HG03135 (cell line): ENCODE measurements around the gene EID2B.

ENCODE experiments used
- ATAC-seq: cut with Tn5 transposase; IDR thresholded peaks from one replicate; pipeline ENCODE4 v1.9.1; 2021; ENCODE audit warnings: mild to moderate bottlenecking, moderate library complexity; ENCODE audit not compliant: unreplicated experiment

The EID2B gene

GRCh38 chr19:39533003-39533512 is 406 bp upstream of the EID2B start:
- no peak for ATAC-seq

GRCh38 chr19:39531834-39532232 is 819 bp downstream of the EID2B start:
- ATAC-seq: no peak

GRCh38 chr19:39525205-39525604 is 7.4 kb downstream of the EID2B start:
- ATAC-seq: no peak

GRCh38 chr19:39524495-39524894 is 8.2 kb downstream of the EID2B start:
- no peak for ATAC-seq

GRCh38 chr19:39520541-39521484 is 11.8 kb downstream of the EID2B start:
- ATAC-seq: no peak

GRCh38 chr19:39518975-39519374 is 13.7 kb downstream of the EID2B start:
- no peak for ATAC-seq

- no peak for ATAC-seq
Measured at GRCh38 chr19:39518458-39518857, 14.2 kb downstream of the EID2B start.

GRCh38 chr19:39517432-39517831 is 15.2 kb downstream of the EID2B start:
- ATAC-seq: no peak

- ATAC-seq: no peak
Measured at GRCh38 chr19:39516270-39516669, 16.4 kb downstream of the EID2B start.

GRCh38 chr19:39515551-39516191 is 17.0 kb downstream of the EID2B start:
- ATAC-seq: no peak

GRCh38 chr19:39514840-39515550 is 17.7 kb downstream of the EID2B start, which contains the start of gene SELENOV:
Gene SELENOV, plus strand, starts transcription at chr19:39515139. Its CDS starts 74 bp downstream, at chr19:39515213.
- no peak for ATAC-seq

- ATAC-seq: no peak
Measured at GRCh38 chr19:39512988-39513387, 19.7 kb downstream of the EID2B start.

GRCh38 chr19:39509233-39509632 is 23.4 kb downstream of the EID2B start:
- no peak for ATAC-seq

GRCh38 chr19:39508629-39509028 is 24.0 kb downstream of the EID2B start:
- ATAC-seq: no peak

- ATAC-seq: no peak
Measured at GRCh38 chr19:39507715-39508364, 24.8 kb downstream of the EID2B start.

GRCh38 chr19:39506944-39507714 is 25.5 kb downstream of the EID2B start:
- no peak for ATAC-seq

- ATAC-seq: no peak
Measured at GRCh38 chr19:39506598-39506943, 26.1 kb downstream of the EID2B start.

GRCh38 chr19:39502640-39503417 is 29.8 kb downstream of the EID2B start:
- no peak for ATAC-seq

GRCh38 chr19:39501340-39501739 is 31.3 kb downstream of the EID2B start:
- ATAC-seq: no peak
